Suppressor macrophage treated with lipopolysaccharide for 4 hours (primary cell): Measurements from ENCODE around the gene RNF180.
A peak's percentile ranks its signal among the peaks of the same experiment; 100 is the strongest.
"Not testable (repeated sequence)": the region's sequence is repeated elsewhere in the genome, so short reads cannot be mapped to it uniquely, and the experiment has no call there.

Source experiments
- DNase-seq: peaks from one replicate; pipeline ENCODE4 v3.0.0-alpha.2; 2020

RNF180 gene

GRCh38 chr5:64180661-64181343, 15.2 kb downstream of the RNF180 start:
- no peak for DNase-seq

GRCh38 chr5:64181440-64181839, 15.8 kb downstream of the RNF180 start:
- no peak for DNase-seq

GRCh38 chr5:64183956-64184355, 18.3 kb downstream of the RNF180 start:
- no peak for DNase-seq

GRCh38 chr5:64184832-64185231, 19.2 kb downstream of the RNF180 start:
- no peak for DNase-seq

DNA sequence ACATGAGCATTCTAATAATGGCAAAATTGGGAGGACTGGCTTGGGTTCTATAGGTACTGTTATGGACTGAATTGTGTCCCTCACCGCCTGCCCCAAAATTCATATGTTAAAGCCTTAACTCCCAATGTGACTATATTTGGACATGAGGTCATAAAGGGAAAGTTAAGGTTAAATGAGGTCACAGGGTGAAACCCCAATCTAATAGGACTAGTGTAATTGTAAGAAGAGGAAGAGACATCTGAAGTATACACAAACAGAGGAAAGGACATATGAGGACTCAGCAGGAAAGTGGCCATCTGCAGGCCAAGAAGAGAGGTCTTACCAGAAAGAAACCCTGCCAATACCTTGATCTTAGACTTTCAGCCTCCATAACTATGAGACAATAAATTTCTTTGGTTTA, 23.1 kb downstream of the RNF180 start:
- no peak for DNase-seq

DNA sequence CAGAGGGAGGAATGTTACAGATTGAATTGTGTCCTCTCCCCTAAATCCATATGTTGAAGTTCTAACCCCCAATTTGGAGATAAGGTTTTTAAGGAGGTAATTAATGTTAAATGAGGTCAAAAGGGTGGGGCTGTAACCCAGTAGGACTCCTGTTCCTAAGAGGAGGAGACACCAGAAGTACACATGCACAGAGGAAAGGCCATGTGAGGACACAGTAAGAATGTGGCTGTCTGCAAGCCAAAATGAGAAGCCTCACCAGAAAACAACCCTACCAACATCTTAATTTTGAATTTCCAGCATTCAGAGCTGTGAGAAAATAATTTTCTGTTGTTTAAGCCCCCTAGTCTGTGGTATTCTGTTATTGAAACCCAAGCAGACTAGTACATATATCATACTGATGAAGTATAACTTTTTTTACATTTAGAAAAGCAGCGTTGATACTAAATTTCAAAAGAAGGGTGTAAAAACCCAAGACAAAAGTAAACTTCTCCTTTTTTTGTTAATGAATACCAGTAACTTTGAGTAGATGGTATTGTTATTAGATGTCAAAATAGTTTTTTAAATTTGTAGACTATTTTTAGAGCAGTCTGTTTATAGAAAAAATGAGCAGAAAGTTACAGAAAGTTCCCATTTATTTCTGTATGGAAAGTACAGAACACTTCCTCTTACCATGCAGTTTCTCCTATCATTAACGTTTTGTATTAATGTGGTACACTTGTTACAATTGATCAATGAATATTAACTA, 25.1 kb downstream of the RNF180 start:
- no peak for DNase-seq

DNA sequence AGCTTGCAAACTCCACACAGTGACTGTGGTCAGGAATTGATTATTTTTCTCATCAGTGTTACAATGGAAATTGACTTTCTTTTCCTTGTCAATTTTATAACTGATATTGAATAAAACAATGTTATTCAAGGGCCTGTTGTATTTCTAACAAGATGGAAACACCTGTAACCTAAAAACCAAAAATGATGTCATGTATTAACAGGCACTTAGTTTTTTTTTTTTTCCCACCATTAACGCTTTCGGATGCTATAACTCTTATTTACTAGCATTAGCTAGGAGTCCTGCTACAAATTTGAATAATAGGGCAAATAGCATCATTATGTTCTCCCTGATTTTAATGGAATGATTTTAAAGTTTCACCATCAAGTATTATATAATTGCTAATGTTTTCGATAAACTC, 30.3 kb downstream of the RNF180 start:
- DNase-seq = no peak

DNA sequence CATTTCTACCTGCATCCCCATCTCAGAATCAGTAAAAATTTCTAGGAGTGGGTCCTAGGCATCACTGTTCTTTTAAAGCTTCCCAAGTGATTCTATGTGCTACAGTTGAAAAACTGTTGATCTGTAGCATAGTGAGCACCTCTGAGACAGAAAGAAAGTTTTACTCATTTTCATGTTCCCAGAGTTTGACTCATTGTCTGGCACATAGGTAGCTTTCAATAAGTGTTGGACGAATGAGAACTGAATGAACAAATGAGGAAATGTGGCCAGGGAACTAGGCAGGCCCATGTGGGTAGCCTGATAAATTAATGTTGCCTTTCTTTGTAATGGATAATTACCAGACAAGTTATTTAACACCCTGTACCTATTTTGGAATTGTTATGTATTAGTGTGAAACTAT, 33.8 kb downstream of the RNF180 start:
- no peak for DNase-seq

- DNase-seq = no peak
These were observed 36.4 kb downstream of the RNF180 start for GRCh38 chr5:64201996-64202395.

GRCh38 chr5:64206653-64207052, 41.0 kb downstream of the RNF180 start:
- DNase-seq = no peak

DNA sequence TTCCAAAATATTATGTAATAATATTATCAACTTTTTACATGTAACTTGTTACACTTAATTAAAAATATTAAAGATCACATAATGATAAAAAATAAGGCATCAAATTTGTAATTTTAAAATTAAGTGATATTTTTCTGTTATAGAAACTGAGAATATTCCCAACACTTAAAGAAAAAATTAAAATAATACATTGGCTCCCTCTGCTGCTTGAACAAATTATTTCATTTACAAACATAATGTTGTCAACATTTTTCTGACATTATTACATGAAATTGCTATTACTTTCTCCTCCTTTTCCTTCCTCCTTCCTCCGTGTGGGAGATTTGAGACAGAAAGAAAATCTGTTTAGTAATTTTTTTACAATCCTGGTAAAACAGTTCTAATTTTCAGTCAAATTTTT, 42.3 kb downstream of the RNF180 start:
- peak; percentile 14 for DNase-seq

DNA sequence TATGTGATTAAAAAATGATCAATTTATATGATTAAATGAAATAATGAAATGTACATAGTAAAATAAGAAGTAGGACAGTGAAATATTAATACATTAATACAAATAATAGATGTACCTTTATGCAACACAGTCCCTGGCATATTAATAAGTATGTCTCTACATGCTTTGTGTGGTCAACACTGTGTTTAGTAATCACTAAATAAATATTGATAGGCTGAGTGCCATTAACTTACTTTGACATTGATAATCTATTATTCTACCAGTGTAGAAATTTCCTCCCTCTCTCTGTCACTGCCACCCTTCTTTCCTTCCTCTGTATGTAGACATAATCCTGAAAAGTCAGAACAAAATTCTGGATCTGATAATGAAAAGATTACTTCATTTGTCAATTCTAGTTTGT, 43.7 kb downstream of the RNF180 start:
- DNase-seq = no peak

DNA sequence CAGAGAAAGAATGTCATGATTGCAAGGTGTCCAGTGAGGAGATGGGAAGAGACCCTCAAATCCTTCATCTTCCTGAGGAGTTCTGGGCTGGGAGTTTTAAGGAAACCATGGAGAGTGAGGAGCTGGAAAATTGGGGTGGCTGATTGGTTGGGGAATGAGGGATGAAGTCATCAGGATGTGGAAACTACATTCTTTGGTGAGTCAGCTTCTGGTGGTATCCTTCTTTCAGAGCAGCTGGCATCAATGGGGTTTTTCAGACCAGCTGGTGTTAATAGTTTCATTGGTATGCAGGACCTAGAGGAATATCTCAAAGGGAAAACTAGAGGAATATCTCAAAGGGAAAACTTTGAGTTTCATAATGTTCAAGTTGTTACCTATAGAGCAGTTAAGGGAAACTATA, 45.2 kb downstream of the RNF180 start:
- DNase-seq = no peak

- DNase-seq = no peak
These were observed 47.4 kb downstream of the RNF180 start for GRCh38 chr5:64213011-64213410.

GRCh38 chr5:64213531-64213930, 47.9 kb downstream of the RNF180 start:
- no peak for DNase-seq

- no peak for DNase-seq
These were observed 48.5 kb downstream of the RNF180 start for GRCh38 chr5:64214132-64214531.

GRCh38 chr5:64221911-64222310, 56.3 kb downstream of the RNF180 start:
- DNase-seq = no peak

- DNase-seq = not testable (repeated sequence)
These were observed 59.8 kb downstream of the RNF180 start for GRCh38 chr5:64225286-64225981.

GRCh38 chr5:64227131-64227537, 61.5 kb downstream of the RNF180 start:
- not testable (repeated sequence) for DNase-seq

GRCh38 chr5:64229163-64229774, 63.6 kb downstream of the RNF180 start:
- DNase-seq = peak; percentile 43

DNA sequence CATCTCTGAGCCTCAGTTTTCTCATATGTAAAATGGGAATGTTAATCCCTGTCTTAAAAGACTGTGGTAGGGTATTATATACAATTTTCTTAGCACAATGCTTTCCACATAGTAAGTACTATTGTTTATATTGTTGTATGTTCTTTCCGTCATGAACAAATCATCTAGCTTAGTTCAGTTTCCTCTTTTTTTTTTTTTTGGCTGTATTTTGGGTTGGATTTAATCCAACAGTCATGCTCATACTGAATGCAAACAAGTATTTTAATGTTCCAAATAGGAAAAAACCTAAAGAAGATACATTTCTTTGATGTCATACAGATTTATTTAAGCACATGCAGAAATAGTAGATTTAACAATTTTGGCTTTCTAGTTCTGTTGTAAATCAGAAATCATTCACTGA, 95.1 kb downstream of the RNF180 start:
- DNase-seq = no peak

- peak; percentile 0 for DNase-seq
These were observed 103.5 kb downstream of the RNF180 start for GRCh38 chr5:64269164-64269563.

- DNase-seq = no peak
These were observed 107.6 kb downstream of the RNF180 start for GRCh38 chr5:64273276-64273675.
